Peyer's patch (tissue), 4 donors: ENCODE measurements around the gene MAN2A1.

Source experiments
- POLR2A ChIP-seq, 2 donors: fragments of 450-650 bp; IDR thresholded peaks; one replicate each; pipeline ENCODE4 v1.5.1; 2017; ENCODE audit warnings: antibody characterized with exemption in 2 of 2, mild to moderate bottlenecking in 2 of 2, moderate library complexity in 2 of 2
- TF ChIP-seq, protein P1 (sequence below), 6 experiments: fragments of 450-650 bp in 4 of 6; fragments of 200-600 bp in 2 of 6; sonication (generic) in 1 of 6; IDR thresholded peaks; one replicate each; pipeline ENCODE4 v1.5.1; 2017 to 2019; ENCODE audit warnings: antibody characterized with exemption in 6 of 6, mild to moderate bottlenecking in 3 of 6, moderate library complexity in 1 of 6

DNA sequence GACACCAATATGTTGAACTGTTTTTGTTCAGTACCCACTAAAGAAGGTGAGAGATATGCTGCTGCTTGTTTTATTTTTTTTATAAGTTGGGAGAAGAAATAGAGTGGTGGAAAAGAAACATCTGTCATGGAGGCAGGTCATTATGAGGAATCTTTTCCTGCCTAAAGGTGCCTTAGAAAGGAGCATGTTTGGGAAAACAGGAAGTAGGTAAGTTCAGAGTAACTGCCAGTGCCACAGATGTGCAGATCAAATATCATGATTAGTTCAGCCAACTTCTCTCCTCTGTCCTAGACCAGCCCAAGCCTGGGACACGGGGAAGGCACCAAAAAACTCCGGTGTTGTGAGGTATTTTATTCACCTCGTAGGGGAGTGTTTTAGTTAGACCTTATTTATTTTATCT lies 144.2 kb downstream of the MAN2A1 start:
- TF ChIP-seq, protein P1, sequence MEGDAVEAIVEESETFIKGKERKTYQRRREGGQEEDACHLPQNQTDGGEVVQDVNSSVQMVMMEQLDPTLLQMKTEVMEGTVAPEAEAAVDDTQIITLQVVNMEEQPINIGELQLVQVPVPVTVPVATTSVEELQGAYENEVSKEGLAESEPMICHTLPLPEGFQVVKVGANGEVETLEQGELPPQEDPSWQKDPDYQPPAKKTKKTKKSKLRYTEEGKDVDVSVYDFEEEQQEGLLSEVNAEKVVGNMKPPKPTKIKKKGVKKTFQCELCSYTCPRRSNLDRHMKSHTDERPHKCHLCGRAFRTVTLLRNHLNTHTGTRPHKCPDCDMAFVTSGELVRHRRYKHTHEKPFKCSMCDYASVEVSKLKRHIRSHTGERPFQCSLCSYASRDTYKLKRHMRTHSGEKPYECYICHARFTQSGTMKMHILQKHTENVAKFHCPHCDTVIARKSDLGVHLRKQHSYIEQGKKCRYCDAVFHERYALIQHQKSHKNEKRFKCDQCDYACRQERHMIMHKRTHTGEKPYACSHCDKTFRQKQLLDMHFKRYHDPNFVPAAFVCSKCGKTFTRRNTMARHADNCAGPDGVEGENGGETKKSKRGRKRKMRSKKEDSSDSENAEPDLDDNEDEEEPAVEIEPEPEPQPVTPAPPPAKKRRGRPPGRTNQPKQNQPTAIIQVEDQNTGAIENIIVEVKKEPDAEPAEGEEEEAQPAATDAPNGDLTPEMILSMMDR (IDR thresholded peaks at IDR 0.05), result no peak
- TF ChIP-seq POLR2A (IDR thresholded peaks at IDR 0.05), result no peak
